ENCODE data around the gene TOM1.

- no peak for TF ChIP-seq POLR2A (IDR thresholded peaks at IDR 0.05)
- TF ChIP-seq, protein P1, sequence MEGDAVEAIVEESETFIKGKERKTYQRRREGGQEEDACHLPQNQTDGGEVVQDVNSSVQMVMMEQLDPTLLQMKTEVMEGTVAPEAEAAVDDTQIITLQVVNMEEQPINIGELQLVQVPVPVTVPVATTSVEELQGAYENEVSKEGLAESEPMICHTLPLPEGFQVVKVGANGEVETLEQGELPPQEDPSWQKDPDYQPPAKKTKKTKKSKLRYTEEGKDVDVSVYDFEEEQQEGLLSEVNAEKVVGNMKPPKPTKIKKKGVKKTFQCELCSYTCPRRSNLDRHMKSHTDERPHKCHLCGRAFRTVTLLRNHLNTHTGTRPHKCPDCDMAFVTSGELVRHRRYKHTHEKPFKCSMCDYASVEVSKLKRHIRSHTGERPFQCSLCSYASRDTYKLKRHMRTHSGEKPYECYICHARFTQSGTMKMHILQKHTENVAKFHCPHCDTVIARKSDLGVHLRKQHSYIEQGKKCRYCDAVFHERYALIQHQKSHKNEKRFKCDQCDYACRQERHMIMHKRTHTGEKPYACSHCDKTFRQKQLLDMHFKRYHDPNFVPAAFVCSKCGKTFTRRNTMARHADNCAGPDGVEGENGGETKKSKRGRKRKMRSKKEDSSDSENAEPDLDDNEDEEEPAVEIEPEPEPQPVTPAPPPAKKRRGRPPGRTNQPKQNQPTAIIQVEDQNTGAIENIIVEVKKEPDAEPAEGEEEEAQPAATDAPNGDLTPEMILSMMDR (IDR thresholded peaks at IDR 0.05), result no peak
Observed at GRCh38 chr22:35315855-35316745, 16.4 kb downstream of the TOM1 start.

All from testis (tissue), 2 donors.